Psoas muscle (tissue), 8 donors: Measurements from ENCODE around the gene DUSP11. TPM values are rescaled to one million over a fixed set of nuclear protein-coding genes. Genes with fewer than 3 reads are reported as not detected.

Source experiments
- ATAC-seq, 4 donors: fragments of 200-7000 bp; cut with Tn5 transposase; one replicate each; pipeline ENCODE4 v1.9.1; 2020; ENCODE audit warnings: moderate library complexity in 3 of 4, mild to moderate bottlenecking in 2 of 4
- DNase-seq, 2 donors: peaks; one replicate each; pipeline ENCODE4 v3.0.0-alpha.2; 2020
- H3K27ac ChIP-seq: fragments of 200-600 bp; one replicate; pipeline ENCODE4 v1.8.0; 2022
- H3K27me3 ChIP-seq, 3 donors: fragments of 200-600 bp in 1 of 3; one replicate each; pipeline versions ENCODE4 v1.6.1 to v1.8.0; 2013 to 2022; ENCODE audit warnings: low read length in 2 of 3, mild to moderate bottlenecking in 2 of 3, moderate library complexity in 1 of 3; ENCODE audit not compliant: insufficient read depth in 3 of 3
- H3K36me3 ChIP-seq, 2 donors: fragments of 200-600 bp in 1 of 2; one replicate each; pipeline versions ENCODE4 v1.6.1 to v1.8.0; 2013 to 2022; ENCODE audit warnings: low read depth in 1 of 2, mild to moderate bottlenecking in 1 of 2, moderate library complexity in 1 of 2; ENCODE audit not compliant: insufficient read depth in 1 of 2
- H3K4me1 ChIP-seq: fragments of 200-600 bp; one replicate; pipeline ENCODE4 v1.8.0; 2022
- H3K4me3 ChIP-seq: fragments of 200-600 bp; one replicate; pipeline ENCODE4 v1.8.0; 2022; ENCODE audit warnings: mild to moderate bottlenecking
- H3K9me3 ChIP-seq: fragments of 200-600 bp; one replicate; pipeline ENCODE4 v1.8.0; 2022
- WGBS, 3 donors: extraction: QIAGEN DNeasy Blood & Tissue Kit; methylation state at CpG; one replicate each; pipeline versions ENCODE4 v1.1.6 to v1.1.7; 2013; 5-methylcytosine and 5-hydroxymethylcytosine counted together
- intact Hi-C, 2 donors: fragments of 100-400 bp; cut with DNase I; formaldehyde crosslinking; loops; one replicate each; pipeline versions ENCODE4 v1.11.0 to v1.14.2; 2022
- polyA plus RNA-seq, 3 donors: library from polyadenylated mRNA; stranded (reverse); fragments of 200-250 nt; gene quantifications; one replicate each; pipeline ENCODE4 v1.2.3, GENCODE V29; 2013
- total RNA-seq, 4 donors: library from RNA; stranded (reverse); fragmentation: NEBNext Ultra II Directional in 2 of 4; extraction: Animal tissue kit (Norgen Biotek cat#: 25700) in 2 of 4; gene quantifications; one replicate each; pipeline versions ENCODE4 v1.2.1 to v1.2.4, GENCODE V29; 2021 to 2023
- TF ChIP-seq, protein P1 (sequence below): fragments of 200-600 bp; IDR thresholded peaks from one replicate; pipeline ENCODE4 v1.8.0; 2022; ENCODE audit warnings: antibody characterized with exemption
- donor health status: healthy with polysubstance abuse.
- donor health status: DM: no; HTN: no; CAD: no; lungs with moderate emphysema.
- donor health status: Bipolar disorder and iron deficiency.
- donor health status: healthy.
- donor health status: DM: yes; HTN: yes; CAD: no.
- donor health status: DM: no; HTN: no; CAD: no.
- donor health status: DM: no; HTN: no; CAD: no.
- donor health status: DM: yes; HTN: yes; CAD: no.

Gene DUSP11
- total and polyA plus RNA-seq, 7 donors, result 8.9 to 21.4 (median 14.2) TPM

DNA sequence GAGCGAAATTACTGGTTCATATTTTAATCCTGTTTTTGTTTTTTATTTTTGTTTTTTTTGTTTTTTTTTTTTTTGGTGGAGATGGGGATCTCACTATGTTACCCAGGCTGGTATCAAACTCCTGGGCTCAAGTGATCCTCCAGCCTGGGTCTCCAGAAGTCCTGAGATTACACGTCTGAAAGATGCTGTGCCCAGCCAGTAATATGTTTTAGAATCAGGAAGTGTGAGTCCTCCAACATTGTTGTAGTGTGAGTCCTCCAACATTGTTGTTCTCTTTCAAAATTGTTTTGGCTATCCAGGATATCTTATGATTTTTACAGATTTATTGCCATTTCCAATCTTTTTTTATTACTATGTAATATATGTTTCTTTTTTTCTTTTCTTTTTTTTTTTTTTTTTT, 65.8 kb downstream of the DUSP11 start:
- 67 to 85% (median 69%) methylated on average over 2 of the region's 2 CpGs for WGBS, 3 donors
- intact Hi-C loops, result no loop called here
- H3K27me3 ChIP-seq, result no peaks in the 10 kb centered on the region
- TF ChIP-seq, protein P1, sequence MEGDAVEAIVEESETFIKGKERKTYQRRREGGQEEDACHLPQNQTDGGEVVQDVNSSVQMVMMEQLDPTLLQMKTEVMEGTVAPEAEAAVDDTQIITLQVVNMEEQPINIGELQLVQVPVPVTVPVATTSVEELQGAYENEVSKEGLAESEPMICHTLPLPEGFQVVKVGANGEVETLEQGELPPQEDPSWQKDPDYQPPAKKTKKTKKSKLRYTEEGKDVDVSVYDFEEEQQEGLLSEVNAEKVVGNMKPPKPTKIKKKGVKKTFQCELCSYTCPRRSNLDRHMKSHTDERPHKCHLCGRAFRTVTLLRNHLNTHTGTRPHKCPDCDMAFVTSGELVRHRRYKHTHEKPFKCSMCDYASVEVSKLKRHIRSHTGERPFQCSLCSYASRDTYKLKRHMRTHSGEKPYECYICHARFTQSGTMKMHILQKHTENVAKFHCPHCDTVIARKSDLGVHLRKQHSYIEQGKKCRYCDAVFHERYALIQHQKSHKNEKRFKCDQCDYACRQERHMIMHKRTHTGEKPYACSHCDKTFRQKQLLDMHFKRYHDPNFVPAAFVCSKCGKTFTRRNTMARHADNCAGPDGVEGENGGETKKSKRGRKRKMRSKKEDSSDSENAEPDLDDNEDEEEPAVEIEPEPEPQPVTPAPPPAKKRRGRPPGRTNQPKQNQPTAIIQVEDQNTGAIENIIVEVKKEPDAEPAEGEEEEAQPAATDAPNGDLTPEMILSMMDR, result no peak
- ATAC-seq, result no peak
- DNase-seq, result no peak
- H3K27ac ChIP-seq, result no peak overlapping the region
- no peak overlapping the region for H3K4me3 ChIP-seq
- H3K9me3 ChIP-seq, result no peaks in the 10 kb centered on the region
- no peaks in the 10 kb centered on the region for H3K4me1 ChIP-seq
- H3K36me3 ChIP-seq, result no peaks in the 10 kb centered on the region

Other genes starting within 250 kb of the DUSP11 start
- gene NAT8, start 137.7 kb downstream of the DUSP11 start, total RNA-seq, result not detected
- not detected for gene NAT8, start 137.7 kb downstream of the DUSP11 start, polyA plus RNA-seq
- 10 to 100 TPM; 21.8 to 35.1 (median 27.1) TPM for gene TPRKB, start 42.8 kb downstream of the DUSP11 start, total RNA-seq
- 100 to 1,000 TPM in 1 of 3 donors, 10 to 100 TPM in 2; 63.3 to 130 (median 83.9) TPM for gene TPRKB, start 42.8 kb downstream of the DUSP11 start, polyA plus RNA-seq
- gene C2orf78, start 4.1 kb upstream of the DUSP11 start, total RNA-seq, result not detected
- not detected for gene C2orf78, start 4.1 kb upstream of the DUSP11 start, polyA plus RNA-seq
- 10 to 100 TPM; 40.7 to 93.1 (median 57.8) TPM for gene STAMBP, start 48.9 kb upstream of the DUSP11 start, total RNA-seq
- 100 to 1,000 TPM in 1 of 3 donors, 10 to 100 TPM in 2; 54.4 to 101 (median 66.9) TPM for gene STAMBP, start 48.9 kb upstream of the DUSP11 start, polyA plus RNA-seq
- 1 to 10 TPM in 2 of 4 donors, under 1 TPM in 2; 0.44 to 3.4 (median 1.8) TPM for gene ACTG2, start 112.9 kb upstream of the DUSP11 start, total RNA-seq
- 1 to 10 TPM; 2.5 to 4.0 (median 2.7) TPM for gene ACTG2, start 112.9 kb upstream of the DUSP11 start, polyA plus RNA-seq
- gene DGUOK, start 146.8 kb upstream of the DUSP11 start, total RNA-seq, result 10 to 100 TPM; 12.9 to 22.9 (median 20.7) TPM
- 10 to 100 TPM; 22.3 to 74.2 (median 53.7) TPM for gene DGUOK, start 146.8 kb upstream of the DUSP11 start, polyA plus RNA-seq
- 1 to 10 TPM; 1.7 to 4.8 (median 3.9) TPM for gene TET3, start 204.8 kb upstream of the DUSP11 start, total RNA-seq
- 10 to 100 TPM in 1 of 3 donors, 1 to 10 TPM in 1, under 1 TPM in 1; 0.56 to 11.2 (median 1.0) TPM for gene TET3, start 204.8 kb upstream of the DUSP11 start, polyA plus RNA-seq